PC-9 (cell line): ENCODE data around the gene WBP2. TPM values are rescaled to one million over a fixed set of nuclear protein-coding genes. Genes with fewer than 3 reads are reported as not detected.

Experiments used
- BruUV-seq: library from RNA; stranded (reverse); fragments of 400-500 nt; replicated peaks from 2 replicates; lab custom pipeline; 2021; lab: Mats Ljungman, UMichigan
- CTCF ChIA-PET: fragments of 300-600 bp; sonication (Branson Sonifier 250); formaldehyde crosslinking; loops from one replicate; lab custom pipeline; 2022; ENCODE audit warnings: antibody characterized with exemption; lab: Charles Lee
- POLR2A ChIA-PET: fragments of 300-600 bp; sonication (Branson Sonifier 250); formaldehyde crosslinking; loops from one replicate; lab custom pipeline; 2022; ENCODE audit warnings: antibody characterized with exemption; ENCODE audit not compliant: unreplicated experiment; lab: Charles Lee
- DNase-seq, 2 experiments: peaks; one replicate each; pipeline versions ENCODE4 v3.0.0 to v3.0.0-alpha.2; 2015 to 2022; ENCODE audit warnings: mixed read lengths in 1 of 2
- H2AFZ ChIP-seq: fragments of 200-600 bp; sonication (generic); 2 replicates; pipeline ENCODE4 v1.8.1; 2017; ENCODE audit warnings: antibody characterized with exemption
- H3F3A ChIP-seq: fragments of 200-600 bp; sonication (generic); 2 replicates; pipeline ENCODE4 v1.8.1; 2017; ENCODE audit warnings: antibody characterized with exemption, mild to moderate bottlenecking, low read depth; ENCODE audit not compliant: insufficient read depth
- H3K27ac ChIP-seq: fragments of 200-600 bp; sonication (generic); 2 replicates; pipeline ENCODE4 v1.6.1; 2016; ENCODE audit warnings: mixed run types
- H3K27me3 ChIP-seq: fragments of 200-600 bp; sonication (generic); 2 replicates; pipeline ENCODE4 v1.6.1; 2016; ENCODE audit warnings: low read depth, mixed run types; ENCODE audit not compliant: insufficient read depth
- H3K36me3 ChIP-seq: fragments of 200-600 bp; sonication (generic); 2 replicates; pipeline ENCODE4 v1.6.1; 2016; ENCODE audit warnings: low read depth, mixed run types
- H3K4me1 ChIP-seq: fragments of 200-600 bp; sonication (generic); replicated peaks from 2 replicates; pipeline ENCODE4 v1.6.1; 2016; ENCODE audit warnings: mixed run types; ENCODE audit not compliant: insufficient read depth
- H3K4me2 ChIP-seq: fragments of 200-600 bp; sonication (generic); 2 replicates; pipeline ENCODE4 v1.6.1; 2017; ENCODE audit warnings: mixed run types
- H3K4me3 ChIP-seq: fragments of 200-600 bp; sonication (generic); 2 replicates; pipeline ENCODE4 v1.6.1; 2016; ENCODE audit warnings: mixed run types
- H3K79me2 ChIP-seq: fragments of 200-600 bp; sonication (generic); 2 replicates; pipeline ENCODE4 v1.6.1; 2017; ENCODE audit warnings: low read depth, mixed run types
- H3K9me2 ChIP-seq: fragments of 200-600 bp; sonication (generic); 2 replicates; pipeline ENCODE4 v1.8.1; 2017; ENCODE audit warnings: mild to moderate bottlenecking; ENCODE audit not compliant: insufficient read depth
- H3K9me3 ChIP-seq: fragments of 200-600 bp; sonication (generic); 2 replicates; pipeline ENCODE4 v1.8.1; 2016; ENCODE audit warnings: low read depth; ENCODE audit not compliant: insufficient read depth
- H4K20me1 ChIP-seq: fragments of 200-600 bp; sonication (generic); 2 replicates; pipeline ENCODE4 v1.8.1; 2017; ENCODE audit not compliant: insufficient read depth
- CTCF ChIP-seq: fragments of 200-600 bp; sonication (generic); conservative IDR thresholded peaks from 2 replicates; pipeline ENCODE4 v1.6.1; 2017; ENCODE audit warnings: mixed run types, antibody characterized with exemption, mild to moderate bottlenecking, moderate library complexity
- EZH2 ChIP-seq: fragments of 200-600 bp; sonication (generic); IDR thresholded peaks from 2 replicates; pipeline ENCODE4 v1.8.0; 2017; ENCODE audit warnings: antibody characterized with exemption, low read depth
- intact Hi-C: fragments of 100-400 bp; cut with micrococcal nuclease; formaldehyde crosslinking; loops from one replicate; pipeline ENCODE4 v1.10.0; 2022; ENCODE audit not compliant: unreplicated experiment
- total RNA-seq: library from RNA; stranded (reverse); gene quantifications from 2 replicates; pipeline ENCODE4 v1.2.3, GENCODE V29; 2021

The WBP2 gene
- total RNA-seq, 1 experiment from 2014 or later: 159 TPM

GRCh38 chr17:75816693-75817092, 38.4 kb downstream of the WBP2 start:
- intact Hi-C loops: loop anchor here (5.0 kb wide), 1 partner anchor 39 kb away; a partner anchor contains a TSS
- POLR2A ChIA-PET: no interaction called here
- peaks cover 3% of the 10 kb centered on the region; the same call in 1 of the 2 replicates for H3F3A ChIP-seq
- no peak for DNase-seq
- H3K9me3 ChIP-seq: no peaks in the 10 kb centered on the region
- no peaks in the 10 kb centered on the region for H3K9me2 ChIP-seq
- no peak overlapping the region for H3K4me3 ChIP-seq
- H3K27ac ChIP-seq: no peak overlapping the region
- H3K36me3 ChIP-seq: peaks cover 10% of the 10 kb centered on the region
- no peaks in the 10 kb centered on the region for H3K27me3 ChIP-seq
- H3K79me2 ChIP-seq: no peaks in the 10 kb centered on the region
- no TSS peak for BruUV-seq
- peaks cover 10% of the 10 kb centered on the region for H3K4me1 ChIP-seq
- H3K4me2 ChIP-seq: no peak overlapping the region
- H4K20me1 ChIP-seq: no peaks in the 10 kb centered on the region
- CTCF ChIA-PET: no interaction called here
- no peak overlapping the region for H2AFZ ChIP-seq
- no peak for TF ChIP-seq CTCF
- no peak for TF ChIP-seq EZH2

- intact Hi-C loops: loop anchor here (5.0 kb wide), 1 partner anchor 38 kb away; a partner anchor contains a TSS
- Histone ChIP-seq H3K27me3 (no peaks in the 10 kb centered on the region), H3K4me3 (no peak overlapping the region), H4K20me1 (no peaks in the 10 kb centered on the region), H3K36me3 (peaks cover 10% of the 10 kb centered on the region), H3K4me1 (peaks cover 10% of the 10 kb centered on the region), H3F3A (peaks cover 3% of the 10 kb centered on the region; the same call in 1 of the 2 replicates), H3K79me2 (no peaks in the 10 kb centered on the region), H3K9me3 (no peaks in the 10 kb centered on the region), H3K9me2 (no peaks in the 10 kb centered on the region), H3K4me2 (no peak overlapping the region), H2AFZ (no peak overlapping the region), H3K27ac (no peak overlapping the region)
- CTCF ChIA-PET: interaction anchor here (0.6 to 0.7 kb wide), 2 partner anchors 169 to 948 kb away, joined by 7 to 10 read pairs; no protein-coding TSS in a partner anchor
- no TSS peak for BruUV-seq
- no peak for DNase-seq
- POLR2A ChIA-PET: interaction anchor here (1.0 kb wide), 1 partner anchor 35 kb away, joined by 4 read pairs; no protein-coding TSS in a partner anchor
- no peak for TF ChIP-seq CTCF
These were observed 39.7 kb downstream of the WBP2 start for GRCh38 chr17:75815399-75815798.

- Histone ChIP-seq H3K9me2 (no peaks in the 10 kb centered on the region), H3K27me3 (no peaks in the 10 kb centered on the region), H3K36me3 (peaks cover 8% of the 10 kb centered on the region)
These were observed 40.2 kb downstream of the WBP2 start for GRCh38 chr17:75814900-75815373.

More at GRCh38 chr17:75814900-75815373, 40.2 kb downstream of the WBP2 start:
- peak overlapping the region; percentile 24; the same call in 1 of the 2 replicates for H3K4me2 ChIP-seq
- H3K4me3 ChIP-seq: no peak overlapping the region
- intact Hi-C loops: loop anchor here (5.0 kb wide), 1 partner anchor 38 kb away; a partner anchor contains a TSS
- H3K79me2 ChIP-seq: no peaks in the 10 kb centered on the region
- no peak overlapping the region for H3K27ac ChIP-seq
- no TSS peak for BruUV-seq
- H4K20me1 ChIP-seq: no peaks in the 10 kb centered on the region
- no peaks in the 10 kb centered on the region for H3K9me3 ChIP-seq
- H3F3A ChIP-seq: peaks cover 3% of the 10 kb centered on the region; the same call in 1 of the 2 replicates
- peak; percentile 67 to 73 for DNase-seq
- TF ChIP-seq EZH2 (no peak), CTCF (no peak)
- POLR2A ChIA-PET: interaction anchor here (0.8 to 1.0 kb wide), 2 partner anchors 35 to 40 kb away, joined by 3 to 4 read pairs; no protein-coding TSS in a partner anchor
- CTCF ChIA-PET: interaction anchor here (0.6 to 0.7 kb wide), 3 partner anchors 67 to 948 kb away, joined by 3 to 10 read pairs (median 7); no protein-coding TSS in a partner anchor
- peaks cover 10% of the 10 kb centered on the region for H3K4me1 ChIP-seq
- H2AFZ ChIP-seq: no peak overlapping the region
